GM12865 (cell line): ENCODE data around the gene GRHL1.

Experiments used
- DNase-seq: peaks from one replicate; pipeline ENCODE4 v3.0.0; 2010; ENCODE audit warnings: low read depth
- H3K4me3 ChIP-seq: 2 replicates; pipeline ENCODE4 v1.5.1; 2011; ENCODE audit warnings: mild to moderate bottlenecking, low read depth, low read length, control low read depth
- TF ChIP-seq, protein P1 (sequence below): IDR thresholded peaks from 2 replicates; pipeline ENCODE4 v1.5.1; 2011; ENCODE audit warnings: low read length, control low read depth, low read depth, inconsistent platforms; ENCODE audit not compliant: insufficient read depth; ENCODE audit errors: missing control alignments

Gene GRHL1

DNA sequence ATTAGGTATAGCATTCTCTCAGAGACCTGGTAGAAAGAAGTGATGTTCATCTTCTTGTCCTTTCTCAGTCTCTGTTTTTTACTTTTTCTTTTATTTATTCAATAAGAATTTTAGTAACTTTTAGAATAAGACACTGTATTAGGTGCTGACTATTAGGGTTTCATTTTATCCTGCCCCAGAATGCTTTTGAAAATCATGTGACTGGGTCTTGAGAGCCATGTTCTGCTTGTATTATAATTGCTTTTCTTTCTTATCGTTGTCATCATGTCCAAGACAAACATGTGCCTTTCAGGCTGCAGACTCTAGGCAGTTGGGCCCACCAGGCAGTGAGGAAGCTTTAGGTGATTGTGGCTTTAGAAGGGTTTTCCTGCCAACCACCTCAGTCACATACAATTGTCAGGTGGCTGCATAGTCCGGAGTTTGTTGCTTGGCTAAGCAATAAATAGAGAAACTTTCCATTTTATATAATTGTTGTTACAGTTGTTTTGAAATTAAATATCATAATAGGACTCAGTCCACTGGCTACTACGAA, 15.1 kb downstream of the GRHL1 start:
- DNase-seq, result no peak
- TF ChIP-seq, protein P1, sequence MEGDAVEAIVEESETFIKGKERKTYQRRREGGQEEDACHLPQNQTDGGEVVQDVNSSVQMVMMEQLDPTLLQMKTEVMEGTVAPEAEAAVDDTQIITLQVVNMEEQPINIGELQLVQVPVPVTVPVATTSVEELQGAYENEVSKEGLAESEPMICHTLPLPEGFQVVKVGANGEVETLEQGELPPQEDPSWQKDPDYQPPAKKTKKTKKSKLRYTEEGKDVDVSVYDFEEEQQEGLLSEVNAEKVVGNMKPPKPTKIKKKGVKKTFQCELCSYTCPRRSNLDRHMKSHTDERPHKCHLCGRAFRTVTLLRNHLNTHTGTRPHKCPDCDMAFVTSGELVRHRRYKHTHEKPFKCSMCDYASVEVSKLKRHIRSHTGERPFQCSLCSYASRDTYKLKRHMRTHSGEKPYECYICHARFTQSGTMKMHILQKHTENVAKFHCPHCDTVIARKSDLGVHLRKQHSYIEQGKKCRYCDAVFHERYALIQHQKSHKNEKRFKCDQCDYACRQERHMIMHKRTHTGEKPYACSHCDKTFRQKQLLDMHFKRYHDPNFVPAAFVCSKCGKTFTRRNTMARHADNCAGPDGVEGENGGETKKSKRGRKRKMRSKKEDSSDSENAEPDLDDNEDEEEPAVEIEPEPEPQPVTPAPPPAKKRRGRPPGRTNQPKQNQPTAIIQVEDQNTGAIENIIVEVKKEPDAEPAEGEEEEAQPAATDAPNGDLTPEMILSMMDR, result no peak
- H3K4me3 ChIP-seq, result no peak overlapping the region

DNA sequence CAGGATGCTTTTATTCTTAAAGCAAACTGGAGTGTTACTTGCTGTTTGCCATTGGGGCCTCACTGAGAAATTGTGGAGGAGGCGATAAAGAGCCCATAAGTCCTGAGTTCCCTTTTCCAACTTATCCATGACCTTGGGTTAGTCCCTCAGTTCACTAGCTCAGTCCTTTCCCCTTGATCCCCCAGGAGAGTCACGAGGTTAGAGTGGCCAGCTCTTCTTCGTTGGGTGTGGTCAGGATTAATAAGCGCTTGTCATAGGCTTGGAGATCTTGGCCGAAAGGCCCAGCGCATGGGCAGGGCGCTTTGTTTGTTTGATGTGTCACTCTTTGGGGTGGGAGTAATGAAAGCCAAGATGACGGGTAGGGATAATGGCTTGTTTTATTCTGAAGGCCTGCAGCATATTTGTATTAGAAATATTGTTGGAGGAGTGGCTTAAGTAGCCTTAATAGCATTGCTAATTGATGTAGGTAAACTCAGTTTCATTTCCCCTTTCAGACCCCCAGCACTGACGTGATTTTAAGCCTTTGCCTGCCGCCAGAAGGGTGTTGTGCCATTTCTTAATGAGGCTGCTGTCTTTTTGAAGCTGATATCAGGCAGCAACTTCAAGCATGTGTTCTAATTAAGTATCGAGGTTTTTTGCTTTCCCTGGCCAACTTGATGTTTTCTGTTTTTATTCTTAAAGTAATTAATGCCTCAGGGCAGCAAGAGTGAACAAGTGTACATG, 15.7 kb downstream of the GRHL1 start:
- H3K4me3 ChIP-seq, result no peak overlapping the region
- DNase-seq, result peak; percentile 41
- TF ChIP-seq, protein P1, result no peak

DNA sequence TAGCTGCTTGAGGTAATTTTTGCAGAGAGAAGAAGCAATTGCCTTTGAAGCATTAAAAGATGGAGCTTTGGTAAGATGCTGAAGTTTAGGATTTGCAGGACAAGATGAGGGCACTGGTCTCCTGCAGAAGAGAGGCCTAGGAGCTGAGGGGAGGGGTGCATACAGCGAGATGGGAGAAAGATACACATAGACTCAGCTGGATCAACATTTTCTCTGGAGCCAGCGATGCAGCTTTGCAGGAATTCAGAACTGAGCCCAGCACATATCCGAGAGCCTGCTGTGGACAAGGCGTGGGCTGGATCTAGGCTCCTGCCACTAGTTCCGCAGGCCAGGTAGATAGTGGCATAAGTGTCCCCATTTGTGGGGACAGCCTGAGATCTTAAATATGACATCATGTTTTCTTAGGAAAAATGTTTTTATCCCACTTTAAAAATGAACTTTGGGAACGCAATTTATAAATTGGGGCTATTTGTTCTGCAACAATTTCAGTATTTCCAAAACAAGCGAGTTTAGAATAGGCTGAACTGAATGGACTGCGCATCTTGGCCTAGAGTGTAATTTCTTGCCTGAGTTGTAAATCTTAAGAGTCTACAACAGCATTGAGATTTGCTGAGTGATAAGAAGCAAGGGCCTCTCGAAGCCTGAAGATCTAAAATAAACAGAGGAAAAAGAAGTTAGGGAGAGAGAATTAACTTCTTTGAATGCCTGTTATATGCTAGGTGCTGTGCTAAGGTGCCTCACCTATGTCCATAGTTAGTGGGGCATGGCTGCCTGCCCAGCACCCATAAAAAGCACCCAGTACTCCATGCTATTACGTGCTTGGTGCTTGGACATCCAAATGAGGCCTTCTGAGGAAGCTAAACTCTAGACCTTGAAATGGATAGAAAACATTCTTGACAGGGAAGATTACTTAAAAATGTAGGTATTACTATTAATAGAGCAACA, 17.3 kb downstream of the GRHL1 start:
- no peak for DNase-seq
- no peak overlapping the region for H3K4me3 ChIP-seq
- TF ChIP-seq, protein P1, result no peak

GRCh38 chr2:9970200-9971044, 18.9 kb downstream of the GRHL1 start:
- DNase-seq, result no peak
- no peak overlapping the region for H3K4me3 ChIP-seq
- TF ChIP-seq, protein P1, result no peak

GRCh38 chr2:9971105-9971818, 19.8 kb downstream of the GRHL1 start:
- TF ChIP-seq, protein P1, result no peak
- no peak overlapping the region for H3K4me3 ChIP-seq

DNA sequence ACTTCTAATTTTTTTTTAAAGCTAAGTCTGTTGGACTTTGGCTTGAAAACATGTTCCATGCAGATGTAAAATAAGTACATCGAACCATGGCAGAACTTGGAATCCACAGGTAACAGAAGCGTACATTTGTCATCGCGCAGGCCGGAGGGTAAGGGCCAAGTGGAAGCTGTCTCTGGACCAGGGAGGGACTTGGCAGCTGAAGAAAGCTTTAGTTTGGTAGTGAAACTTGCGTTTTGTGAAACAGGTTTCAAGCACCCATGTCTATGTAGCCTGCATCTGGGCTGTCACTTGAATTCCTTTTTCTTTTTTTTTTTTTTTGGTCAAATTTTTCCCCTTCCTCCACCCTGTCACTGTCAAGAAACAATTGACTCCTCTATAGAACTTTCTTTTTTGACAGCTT, 20.4 kb downstream of the GRHL1 start:
- H3K4me3 ChIP-seq, result no peak overlapping the region
- TF ChIP-seq, protein P1, result no peak
- no peak for DNase-seq

More at GRCh38 chr2:9971105-9971818, 19.8 kb downstream of the GRHL1 start:
- DNase-seq, result no peak
